Neuronal stem cell (in vitro differentiated cells): ENCODE measurements around the gene ZNF324.

Experiments used
- DNase-seq: peaks from one replicate; pipeline ENCODE4 v3.0.0-alpha.2; 2013; ENCODE audit warnings: low spot score
- H2AFZ ChIP-seq: one replicate; pipeline ENCODE4 v1.6.1; 2013; ENCODE audit warnings: mild to moderate bottlenecking, low read length, inconsistent platforms
- H2AK5ac ChIP-seq: 2 replicates; pipeline ENCODE4 v1.6.1; 2013; ENCODE audit warnings: low read depth, mild to moderate bottlenecking, inconsistent platforms, low read length, moderate library complexity, mixed read lengths
- H2BK120ac ChIP-seq: 2 replicates; pipeline ENCODE4 v1.6.1; 2013; ENCODE audit warnings: low read depth, mild to moderate bottlenecking, inconsistent platforms, low read length, moderate library complexity, mixed read lengths
- H2BK12ac ChIP-seq: one replicate; pipeline ENCODE4 v1.6.1; 2013; ENCODE audit warnings: low read length, inconsistent platforms
- H2BK15ac ChIP-seq: 2 replicates; pipeline ENCODE4 v1.6.1; 2013; ENCODE audit warnings: mild to moderate bottlenecking, low read length, inconsistent platforms, mixed read lengths
- H2BK5ac ChIP-seq: one replicate; pipeline ENCODE4 v1.6.1; 2013; ENCODE audit warnings: inconsistent platforms, mild to moderate bottlenecking, low read length, moderate library complexity
- H3K14ac ChIP-seq: one replicate; pipeline ENCODE4 v1.6.1; 2013; ENCODE audit warnings: low read length, inconsistent platforms
- H3K18ac ChIP-seq: 2 replicates; pipeline ENCODE4 v1.6.1; 2013; ENCODE audit warnings: low read length, inconsistent platforms
- H3K23ac ChIP-seq: 2 replicates; pipeline ENCODE4 v1.6.1; 2013; ENCODE audit warnings: low read depth, mild to moderate bottlenecking, mixed read lengths, low read length, inconsistent platforms; ENCODE audit not compliant: poor library complexity
- H3K27ac ChIP-seq: replicated peaks from 3 replicates; pipeline ENCODE4 v1.5.1; 2013; ENCODE audit warnings: low read length, inconsistent platforms
- H3K27me3 ChIP-seq, 3 experiments: 2 replicates each; pipeline ENCODE4 v1.6.1; 2013; ENCODE audit warnings: low read length in 3 of 3, mild to moderate bottlenecking in 2 of 3, inconsistent platforms in 1 of 3, low read depth in 1 of 3, mixed read lengths in 1 of 3, moderate library complexity in 1 of 3; ENCODE audit not compliant: control insufficient read depth in 3 of 3, insufficient read depth in 3 of 3
- H3K36me3 ChIP-seq, 2 donors: replicated peaks in 1 of 2; 2 replicates each; pipeline ENCODE4 v1.6.1; 2013; ENCODE audit warnings: low read length in 2 of 2; ENCODE audit not compliant: control insufficient read depth in 2 of 2, insufficient read depth in 2 of 2
- H3K4ac ChIP-seq: 2 replicates; pipeline ENCODE4 v1.6.1; 2013; ENCODE audit warnings: inconsistent platforms, mild to moderate bottlenecking, low read length, moderate library complexity
- H3K4me1 ChIP-seq, 2 donors: 1 replicate in 1 of 2; 2 replicates in 1 of 2; pipeline ENCODE4 v1.6.1; 2013; ENCODE audit warnings: low read length in 2 of 2, low read depth in 1 of 2; ENCODE audit not compliant: control insufficient read depth in 2 of 2, insufficient read depth in 1 of 2
- H3K4me2 ChIP-seq: one replicate; pipeline ENCODE4 v1.6.1; 2013; ENCODE audit warnings: mild to moderate bottlenecking, low read length, inconsistent platforms; ENCODE audit not compliant: insufficient read depth, poor library complexity, severe bottlenecking
- H3K4me3 ChIP-seq, 2 donors: 2 replicates each; pipeline ENCODE4 v1.5.1; 2013; ENCODE audit warnings: low read length in 2 of 2, mild to moderate bottlenecking in 2 of 2, inconsistent platforms in 1 of 2, moderate library complexity in 1 of 2
- H3K79me1 ChIP-seq: one replicate; pipeline ENCODE4 v1.6.1; 2013; ENCODE audit warnings: low read depth, mild to moderate bottlenecking, inconsistent platforms, low read length, moderate library complexity
- H3K9ac ChIP-seq: one replicate; pipeline ENCODE4 v1.6.1; 2013; ENCODE audit warnings: mild to moderate bottlenecking, low read depth, low read length, inconsistent platforms; ENCODE audit not compliant: poor library complexity
- H3K9me3 ChIP-seq, 2 donors: replicated peaks in 1 of 2; 2 replicates each; pipeline versions ENCODE3 to v1.6.1; 2013; ENCODE audit warnings: low read length in 2 of 2, mild to moderate bottlenecking in 2 of 2, inconsistent platforms in 1 of 2, low read depth in 1 of 2, mixed read lengths in 1 of 2, moderate library complexity in 1 of 2; ENCODE audit not compliant: control insufficient read depth in 2 of 2, insufficient read depth in 1 of 2
- H4K8ac ChIP-seq: one replicate; pipeline ENCODE4 v1.6.1; 2013; ENCODE audit warnings: low read depth, mild to moderate bottlenecking, inconsistent platforms, low read length, moderate library complexity
- H4K91ac ChIP-seq: one replicate; pipeline ENCODE4 v1.6.1; 2013; ENCODE audit warnings: low read length, low read depth, mild to moderate bottlenecking, inconsistent platforms; ENCODE audit not compliant: poor library complexity
- WGBS, 2 donors: extraction: QIAGEN DNeasy Blood & Tissue Kit; methylation state at CpG; one replicate each; pipeline ENCODE4 v1.1.7; 2013; ENCODE audit warnings: missing lambda C conversion rate in 2 of 2, mixed read lengths in 1 of 2; ENCODE audit not compliant: insufficient read length in 2 of 2, insufficient replicate concordance in 1 of 2; ENCODE audit errors: extremely low coverage in 2 of 2; 5-methylcytosine and 5-hydroxymethylcytosine counted together

The ZNF324 gene

GRCh38 chr19:58497634-58498170 lies 30.8 kb downstream of the ZNF324 start:
- peak overlapping the region; percentile 66 for H3K4ac ChIP-seq
- H3K36me3 ChIP-seq, result no peaks in the 10 kb centered on the region
- peaks cover 8% of the 10 kb centered on the region for H3K79me1 ChIP-seq
- H2AFZ ChIP-seq, result no peak overlapping the region
- no peak overlapping the region for H2BK120ac ChIP-seq
- H3K4me2 ChIP-seq, result no peak overlapping the region
- peak overlapping the region; percentile 10 for H2BK15ac ChIP-seq
- H2BK12ac ChIP-seq, result no peak overlapping the region
- H3K27ac ChIP-seq, result no peak overlapping the region
- no peak for DNase-seq
- no peak overlapping the region for H3K4me3 ChIP-seq
- no peaks in the 10 kb centered on the region for H3K27me3 ChIP-seq
- H3K9ac ChIP-seq, result peak overlapping the region; percentile 60
- peak overlapping the region; percentile 72 for H2AK5ac ChIP-seq
- no peak overlapping the region for H2BK5ac ChIP-seq
- peak overlapping the region; percentile 76 for H4K8ac ChIP-seq
- no peak overlapping the region for H3K14ac ChIP-seq
- H3K4me1 ChIP-seq, result peaks cover 8 to 17% of the 10 kb centered on the region in 2 donors
- H4K91ac ChIP-seq, result no peak overlapping the region
- H3K9me3 ChIP-seq, result peaks cover 0 to 2% of the 10 kb centered on the region in 2 donors
- WGBS, 2 donors, result no CpG with 5 or more reads among the region's 8 CpGs
- no peak overlapping the region for H3K18ac ChIP-seq
- no peak overlapping the region for H3K23ac ChIP-seq

GRCh38 chr19:58498316-58499020 lies 31.6 kb downstream of the ZNF324 start:
- Histone ChIP-seq H3K27me3 (no peaks in the 10 kb centered on the region), H2BK5ac (peak overlapping the region; percentile 80), H3K18ac (peak overlapping the region; percentile 87), H3K36me3 (no peaks in the 10 kb centered on the region), H3K9ac (peak overlapping the region; percentile 66), H3K14ac (peak overlapping the region; percentile 11), H4K91ac (no peak overlapping the region), H2BK15ac (peak overlapping the region; percentile 10), H3K27ac (no peak overlapping the region), H3K4me1 (peaks cover 8 to 17% of the 10 kb centered on the region in 2 donors), H3K4me2 (peak overlapping the region; percentile 90), H2BK120ac (no peak overlapping the region), H2AK5ac (peak overlapping the region; percentile 72), H4K8ac (no peak overlapping the region), H3K4ac (peak overlapping the region; percentile 45), H3K79me1 (peaks cover 8% of the 10 kb centered on the region), H3K9me3 (peaks cover 0 to 2% of the 10 kb centered on the region in 2 donors), H2BK12ac (no peak overlapping the region), H3K23ac (peak overlapping the region; percentile 62), H3K4me3 (peak overlapping the region; percentile 60 to 80), H2AFZ (peak overlapping the region; percentile 97)
- WGBS, 2 donors, result no CpG with 5 or more reads among the region's 22 CpGs
- DNase-seq, result no peak

GRCh38 chr19:58499021-58499927 lies 32.4 kb downstream of the ZNF324 start:
- Histone ChIP-seq H3K4me3 (peak overlapping the region; percentile 60 to 85), H3K4me1 (peaks cover 8 to 17% of the 10 kb centered on the region in 2 donors), H3K4me2 (peak overlapping the region; percentile 90), H3K18ac (peak overlapping the region; percentile 94), H2AFZ (peak overlapping the region; percentile 97), H2BK120ac (peak overlapping the region; percentile 65), H4K8ac (no peak overlapping the region), H3K9me3 (peaks cover 0 to 2% of the 10 kb centered on the region in 2 donors), H4K91ac (no peak overlapping the region), H3K9ac (peak overlapping the region; percentile 87), H2BK15ac (peak overlapping the region; percentile 10), H3K4ac (no peak overlapping the region), H3K23ac (peak overlapping the region; percentile 90), H3K36me3 (no peaks in the 10 kb centered on the region), H3K27me3 (no peaks in the 10 kb centered on the region), H3K27ac (peak overlapping the region; percentile 89), H2BK5ac (peak overlapping the region; percentile 80), H2BK12ac (peak overlapping the region; percentile 30), H3K79me1 (peaks cover 8% of the 10 kb centered on the region), H2AK5ac (peak overlapping the region; percentile 86), H3K14ac (peak overlapping the region; percentile 47)
- no CpG with 5 or more reads among the region's 60 CpGs for WGBS, 2 donors
- peak; percentile 97 for DNase-seq
